GM12878 (cell line): Measurements from ENCODE around the gene SEMA4A. TPM values are rescaled to one million over a fixed set of nuclear protein-coding genes. Genes with fewer than 3 reads are reported as not detected.

Experiments
- ATF2 ChIP-seq: IDR thresholded peaks from 2 replicates; pipeline ENCODE4 v1.6.1; 2012; ENCODE audit warnings: low read length, inconsistent platforms
- BACH1 ChIP-seq: fragments of 450-650 bp; IDR thresholded peaks from 2 replicates; pipeline ENCODE4 v1.6.1; 2017; ENCODE audit warnings: mild to moderate bottlenecking, borderline replicate concordance
- BCL11A ChIP-seq: IDR thresholded peaks from 2 replicates; pipeline ENCODE4 v1.6.1; 2011; ENCODE audit warnings: low read depth, low read length
- BHLHE40 ChIP-seq, 2 experiments: fragments of 450-650 bp in 1 of 2; IDR thresholded peaks; 2 replicates each; pipeline ENCODE4 v1.6.1; 2011 to 2017; ENCODE audit warnings: low read depth in 2 of 2, borderline replicate concordance in 1 of 2, improper control_type of control experiment in 1 of 2, low read length in 1 of 2, mild to moderate bottlenecking in 1 of 2
- BRCA1 ChIP-seq: IDR thresholded peaks from 2 replicates; pipeline ENCODE4 v1.6.1; 2011; ENCODE audit warnings: low read depth, low read length, improper control_type of control experiment
- CBX3 ChIP-seq: fragments of 200-600 bp; sonication (generic); IDR thresholded peaks from 2 replicates; pipeline ENCODE4 v1.6.1; 2016; ENCODE audit warnings: low read depth, borderline replicate concordance
- CHD4 ChIP-seq: fragments of 200-600 bp; sonication (generic); IDR thresholded peaks from 2 replicates; pipeline ENCODE4 v1.6.1; 2016; ENCODE audit warnings: mild to moderate bottlenecking
- DPF2 ChIP-seq: fragments of 450-650 bp; IDR thresholded peaks from 2 replicates; pipeline ENCODE4 v1.6.1; 2017; ENCODE audit warnings: mild to moderate bottlenecking
- EED ChIP-seq: sonication (generic); IDR thresholded peaks from 2 replicates; pipeline ENCODE4 v1.6.1; 2016; ENCODE audit warnings: antibody characterized with exemption, low read depth
- IKZF2 ChIP-seq, 2 experiments: fragments of 450-650 bp; IDR thresholded peaks; 2 replicates each; pipeline ENCODE4 v1.6.1; 2017; ENCODE audit warnings: mild to moderate bottlenecking in 2 of 2, moderate library complexity in 2 of 2
- KAT2A ChIP-seq: conservative IDR thresholded peaks from 2 replicates; pipeline ENCODE4 v1.6.1; 2011; ENCODE audit warnings: low read depth, low read length; ENCODE audit not compliant: control insufficient read depth
- MTA2 ChIP-seq: fragments of 450-650 bp; IDR thresholded peaks from 2 replicates; pipeline ENCODE4 v1.6.1; 2016; ENCODE audit warnings: low read depth, mild to moderate bottlenecking, moderate library complexity
- NFIC ChIP-seq: IDR thresholded peaks from 2 replicates; pipeline ENCODE4 v1.6.1; 2012; ENCODE audit warnings: low read depth, mild to moderate bottlenecking, inconsistent platforms, low read length, moderate library complexity
- POLR2A ChIP-seq: IDR thresholded peaks from 2 replicates; pipeline ENCODE4 v1.6.1; 2011; ENCODE audit warnings: low read depth, mild to moderate bottlenecking, low read length
- RFX5 ChIP-seq: IDR thresholded peaks from 2 replicates; pipeline ENCODE4 v1.6.1; 2011; ENCODE audit warnings: low read depth, low read length, improper control_type of control experiment
- STAT1 ChIP-seq: fragments of 450-650 bp; conservative IDR thresholded peaks from 2 replicates; pipeline ENCODE4 v1.6.1; 2014; ENCODE audit warnings: antibody characterized with exemption, mild to moderate bottlenecking
- TCF12 ChIP-seq: IDR thresholded peaks from 2 replicates; pipeline ENCODE4 v1.6.1; 2011; ENCODE audit warnings: low read depth, mild to moderate bottlenecking, low read length
- YBX1 ChIP-seq: fragments of 450-650 bp; IDR thresholded peaks from 2 replicates; pipeline ENCODE4 v1.6.1; 2016; ENCODE audit warnings: antibody characterized with exemption
- polyA plus RNA-seq, 11 experiments: library from polyadenylated mRNA; depleted of rRNA in 4 of 11; unstranded in 6 of 11; stranded (reverse) in 5 of 11; fragments of >200 nt; fragmentation: Nextera tagmentation in 4 of 11; fragmentation: Illumina TruSeq in 1 of 11; extraction: Ambion mirVana in 4 of 11; extraction: Trizol in 1 of 11; gene quantifications; 1 replicate in 1 of 11; 2 replicates in 10 of 11; pipeline versions ENCODE4 v1.2.1 to v1.2.3, GENCODE V29; 2011 to 2016; ENCODE audit warnings: inconsistent platforms in 2 of 11, missing spikeins in 2 of 11, low read depth in 1 of 11
- total RNA-seq, 4 experiments: library from RNA; depleted of rRNA in 3 of 4; stranded (reverse); fragments of >200 nt in 3 of 4; fragmentation: Illumina TruSeq in 1 of 4; extraction: Trizol in 1 of 4; gene quantifications; 2 replicates each; pipeline versions ENCODE4 v1.2.1 to v1.2.3, GENCODE V29; 2013 to 2021
- TF ChIP-seq, protein P1 (sequence below): fragments of 450-650 bp; formaldehyde crosslinking; IDR thresholded peaks from 2 replicates; pipeline ENCODE4 v1.5.0; 2022; ENCODE audit warnings: mild to moderate bottlenecking, missing genetic modification characterization
- TF ChIP-seq, protein P2 (sequence below): IDR thresholded peaks from 2 replicates; pipeline ENCODE4 v1.6.1; 2012; ENCODE audit warnings: low read depth, low read length, improper control_type of control experiment
- TF ChIP-seq, protein P3 (sequence below): fragments of 450-650 bp; IDR thresholded peaks from 2 replicates; pipeline ENCODE4 v1.6.1; 2014; ENCODE audit warnings: mild to moderate bottlenecking
- TF ChIP-seq, protein P4 (sequence below): fragments of 450-650 bp; IDR thresholded peaks from 2 replicates; pipeline ENCODE4 v1.6.1; 2018; ENCODE audit warnings: borderline replicate concordance, mild to moderate bottlenecking; ENCODE audit not compliant: partially characterized antibody

SEMA4A gene
- total and polyA plus RNA-seq, 10 of the 15 experiments (the other 5 are each of a cell fraction or from before 2014, with no cell fraction given): 2.6 to 64.2 (median 32.8) TPM

DNA sequence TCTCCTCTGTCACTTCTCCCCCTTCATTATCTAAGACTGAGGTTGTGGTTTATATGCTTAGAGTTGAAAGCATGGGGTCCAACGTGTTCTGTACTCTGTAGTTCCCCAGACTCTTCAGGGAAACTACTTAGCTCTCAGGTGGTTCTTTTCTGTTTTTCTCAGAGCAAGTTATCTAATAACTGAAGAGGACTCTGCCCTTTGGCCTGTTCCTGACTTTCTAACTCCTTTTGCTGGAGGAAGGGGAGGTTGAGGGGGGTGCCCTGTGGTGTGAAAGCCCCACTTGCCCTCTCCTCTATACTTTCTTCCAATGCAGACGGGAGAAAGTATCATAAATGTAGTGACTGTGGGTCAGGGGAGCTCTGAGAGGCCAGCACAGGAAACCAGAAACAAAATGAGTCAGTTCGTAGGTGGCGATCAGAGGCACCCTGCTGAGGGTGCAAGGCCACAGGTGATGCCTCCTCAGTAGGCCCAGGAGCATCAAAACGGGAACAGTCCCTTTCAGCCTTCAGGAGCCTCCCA, 45.5 kb downstream of the SEMA4A start (continued):
- TF ChIP-seq BACH1 (no peak), MTA2 (peak; percentile 43; the same call in 1 of the 2 replicates), BHLHE40 (IDR thresholded peaks at IDR 0.05; ENCODE audit: borderline replicate concordance in 1 of 2, low read depth in 2 of 2, low read length in 1 of 2) (no peak), IKZF2 (IDR thresholded peaks at IDR 0.05) (peak in 1 of 2 experiments; percentile 46; a peak in 1 of 4 replicates), POLR2A (no peak), DPF2 (peak; percentile 52; the same call in 1 of the 2 replicates), RFX5 (no peak), TCF12 (no peak), EED (peak; percentile 58; the same call in 1 of the 2 replicates), KAT2A (no peak), CBX3 (no peak), NFIC (0 out of 2 replicates have a peak, but pooled peaks have one; percentile 14), STAT1 (no peak), CHD4 (no peak), YBX1 (no peak), BCL11A (no peak), ATF2 (no peak), BRCA1 (no peak)
- TF ChIP-seq, protein P1, sequence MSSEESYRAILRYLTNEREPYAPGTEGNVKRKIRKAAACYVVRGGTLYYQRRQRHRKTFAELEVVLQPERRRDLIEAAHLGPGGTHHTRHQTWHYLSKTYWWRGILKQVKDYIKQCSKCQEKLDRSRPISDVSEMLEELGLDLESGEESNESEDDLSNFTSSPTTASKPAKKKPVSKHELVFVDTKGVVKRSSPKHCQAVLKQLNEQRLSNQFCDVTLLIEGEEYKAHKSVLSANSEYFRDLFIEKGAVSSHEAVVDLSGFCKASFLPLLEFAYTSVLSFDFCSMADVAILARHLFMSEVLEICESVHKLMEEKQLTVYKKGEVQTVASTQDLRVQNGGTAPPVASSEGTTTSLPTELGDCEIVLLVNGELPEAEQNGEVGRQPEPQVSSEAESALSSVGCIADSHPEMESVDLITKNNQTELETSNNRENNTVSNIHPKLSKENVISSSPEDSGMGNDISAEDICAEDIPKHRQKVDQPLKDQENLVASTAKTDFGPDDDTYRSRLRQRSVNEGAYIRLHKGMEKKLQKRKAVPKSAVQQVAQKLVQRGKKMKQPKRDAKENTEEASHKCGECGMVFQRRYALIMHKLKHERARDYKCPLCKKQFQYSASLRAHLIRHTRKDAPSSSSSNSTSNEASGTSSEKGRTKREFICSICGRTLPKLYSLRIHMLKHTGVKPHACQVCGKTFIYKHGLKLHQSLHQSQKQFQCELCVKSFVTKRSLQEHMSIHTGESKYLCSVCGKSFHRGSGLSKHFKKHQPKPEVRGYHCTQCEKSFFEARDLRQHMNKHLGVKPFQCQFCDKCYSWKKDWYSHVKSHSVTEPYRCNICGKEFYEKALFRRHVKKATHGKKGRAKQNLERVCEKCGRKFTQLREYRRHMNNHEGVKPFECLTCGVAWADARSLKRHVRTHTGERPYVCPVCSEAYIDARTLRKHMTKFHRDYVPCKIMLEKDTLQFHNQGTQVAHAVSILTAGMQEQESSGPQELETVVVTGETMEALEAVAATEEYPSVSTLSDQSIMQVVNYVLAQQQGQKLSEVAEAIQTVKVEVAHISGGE (CRISPR knock-in tag): no peak
- TF ChIP-seq, protein P2, sequence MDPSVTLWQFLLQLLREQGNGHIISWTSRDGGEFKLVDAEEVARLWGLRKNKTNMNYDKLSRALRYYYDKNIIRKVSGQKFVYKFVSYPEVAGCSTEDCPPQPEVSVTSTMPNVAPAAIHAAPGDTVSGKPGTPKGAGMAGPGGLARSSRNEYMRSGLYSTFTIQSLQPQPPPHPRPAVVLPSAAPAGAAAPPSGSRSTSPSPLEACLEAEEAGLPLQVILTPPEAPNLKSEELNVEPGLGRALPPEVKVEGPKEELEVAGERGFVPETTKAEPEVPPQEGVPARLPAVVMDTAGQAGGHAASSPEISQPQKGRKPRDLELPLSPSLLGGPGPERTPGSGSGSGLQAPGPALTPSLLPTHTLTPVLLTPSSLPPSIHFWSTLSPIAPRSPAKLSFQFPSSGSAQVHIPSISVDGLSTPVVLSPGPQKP: no peak
- TF ChIP-seq, protein P3, sequence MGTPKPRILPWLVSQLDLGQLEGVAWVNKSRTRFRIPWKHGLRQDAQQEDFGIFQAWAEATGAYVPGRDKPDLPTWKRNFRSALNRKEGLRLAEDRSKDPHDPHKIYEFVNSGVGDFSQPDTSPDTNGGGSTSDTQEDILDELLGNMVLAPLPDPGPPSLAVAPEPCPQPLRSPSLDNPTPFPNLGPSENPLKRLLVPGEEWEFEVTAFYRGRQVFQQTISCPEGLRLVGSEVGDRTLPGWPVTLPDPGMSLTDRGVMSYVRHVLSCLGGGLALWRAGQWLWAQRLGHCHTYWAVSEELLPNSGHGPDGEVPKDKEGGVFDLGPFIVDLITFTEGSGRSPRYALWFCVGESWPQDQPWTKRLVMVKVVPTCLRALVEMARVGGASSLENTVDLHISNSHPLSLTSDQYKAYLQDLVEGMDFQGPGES: no peak
- TF ChIP-seq, protein P4, sequence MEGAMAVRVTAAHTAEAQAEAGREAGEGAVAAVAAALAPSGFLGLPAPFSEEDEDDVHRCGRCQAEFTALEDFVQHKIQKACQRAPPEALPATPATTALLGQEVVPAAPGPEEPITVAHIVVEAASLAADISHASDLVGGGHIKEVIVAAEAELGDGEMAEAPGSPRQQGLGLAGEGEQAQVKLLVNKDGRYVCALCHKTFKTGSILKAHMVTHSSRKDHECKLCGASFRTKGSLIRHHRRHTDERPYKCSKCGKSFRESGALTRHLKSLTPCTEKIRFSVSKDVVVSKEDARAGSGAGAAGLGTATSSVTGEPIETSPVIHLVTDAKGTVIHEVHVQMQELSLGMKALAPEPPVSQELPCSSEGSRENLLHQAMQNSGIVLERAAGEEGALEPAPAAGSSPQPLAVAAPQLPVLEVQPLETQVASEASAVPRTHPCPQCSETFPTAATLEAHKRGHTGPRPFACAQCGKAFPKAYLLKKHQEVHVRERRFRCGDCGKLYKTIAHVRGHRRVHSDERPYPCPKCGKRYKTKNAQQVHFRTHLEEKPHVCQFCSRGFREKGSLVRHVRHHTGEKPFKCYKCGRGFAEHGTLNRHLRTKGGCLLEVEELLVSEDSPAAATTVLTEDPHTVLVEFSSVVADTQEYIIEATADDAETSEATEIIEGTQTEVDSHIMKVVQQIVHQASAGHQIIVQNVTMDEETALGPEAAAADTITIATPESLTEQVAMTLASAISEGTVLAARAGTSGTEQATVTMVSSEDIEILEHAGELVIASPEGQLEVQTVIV: no peak
